Colonic mucosa (tissue), 4 donors: Measurements from ENCODE around the gene DCT. TPM values are rescaled to one million over a fixed set of nuclear protein-coding genes. Genes with fewer than 3 reads are reported as not detected.

Experiments used
- DNase-seq: peaks from one replicate; pipeline ENCODE4 v3.0.0-alpha.2; 2020
- H3K27ac ChIP-seq: fragments of 200-600 bp; one replicate; pipeline ENCODE4 v1.8.0; 2021
- H3K27me3 ChIP-seq: fragments of 200-600 bp; one replicate; pipeline ENCODE4 v1.8.0; 2021
- H3K36me3 ChIP-seq: fragments of 200-600 bp; one replicate; pipeline ENCODE4 v1.8.0; 2021
- H3K4me1 ChIP-seq: fragments of 200-600 bp; one replicate; pipeline ENCODE4 v1.8.0; 2021; ENCODE audit warnings: mild to moderate bottlenecking
- H3K4me3 ChIP-seq: fragments of 200-600 bp; one replicate; pipeline ENCODE4 v1.8.0; 2021
- H3K9ac ChIP-seq, 2 donors: one replicate each; pipeline ENCODE4 v1.7.0; 2013; ENCODE audit warnings: control low read depth in 2 of 2, low read depth in 2 of 2, low read length in 2 of 2
- H3K9me3 ChIP-seq: fragments of 200-600 bp; one replicate; pipeline ENCODE4 v1.8.0; 2021
- intact Hi-C: fragments of 100-400 bp; cut with DNase I; formaldehyde crosslinking; loops from one replicate; pipeline ENCODE4 v1.14.1; 2022
- total RNA-seq, 2 donors: library from RNA; stranded (reverse); fragmentation: NEBNext Ultra II Directional in 1 of 2; extraction: Animal tissue kit (Norgen Biotek cat#: 25700) in 1 of 2; gene quantifications; one replicate each; pipeline ENCODE4 v1.2.1, GENCODE V29; 2021
- TF ChIP-seq, protein P1 (sequence below): fragments of 200-600 bp; IDR thresholded peaks from one replicate; pipeline ENCODE4 v1.8.0; 2022; ENCODE audit warnings: antibody characterized with exemption, mild to moderate bottlenecking
- donor health status: healthy.
- donor health status: DM: no; HTN: no; CAD: no.
- donor health status: DM: no; HTN: no; CAD: no.

DCT gene
- total RNA-seq, 2 donors from 2014 or later = 0.11 TPM; not detected in 1

DNA sequence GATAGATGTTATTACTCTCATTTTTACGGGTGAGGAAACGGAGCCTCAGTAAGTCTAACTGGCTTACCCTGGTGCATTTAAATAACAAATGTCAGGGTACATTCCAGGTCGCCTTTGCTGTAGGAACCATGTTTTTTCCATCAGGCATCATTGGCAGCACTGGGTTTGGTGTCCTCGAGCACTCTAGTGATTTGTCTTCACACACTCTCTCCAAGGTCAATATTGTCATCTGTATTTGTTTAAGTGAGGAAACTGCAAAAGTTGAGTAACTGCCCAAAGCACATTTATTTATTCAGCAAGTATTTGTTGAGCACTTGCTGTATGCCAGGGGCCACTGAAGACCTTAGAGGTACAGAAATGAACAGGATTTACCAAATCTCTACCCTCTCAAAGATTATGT, 78.6 kb downstream of the DCT start:
- Histone ChIP-seq H3K4me3 (no peak overlapping the region), H3K27ac (no peak overlapping the region), H3K9me3 (no peaks in the 10 kb centered on the region), H3K36me3 (no peaks in the 10 kb centered on the region), H3K27me3 (no peaks in the 10 kb centered on the region), H3K4me1 (no peaks in the 10 kb centered on the region), H3K9ac (no peak overlapping the region)
- TF ChIP-seq, protein P1, sequence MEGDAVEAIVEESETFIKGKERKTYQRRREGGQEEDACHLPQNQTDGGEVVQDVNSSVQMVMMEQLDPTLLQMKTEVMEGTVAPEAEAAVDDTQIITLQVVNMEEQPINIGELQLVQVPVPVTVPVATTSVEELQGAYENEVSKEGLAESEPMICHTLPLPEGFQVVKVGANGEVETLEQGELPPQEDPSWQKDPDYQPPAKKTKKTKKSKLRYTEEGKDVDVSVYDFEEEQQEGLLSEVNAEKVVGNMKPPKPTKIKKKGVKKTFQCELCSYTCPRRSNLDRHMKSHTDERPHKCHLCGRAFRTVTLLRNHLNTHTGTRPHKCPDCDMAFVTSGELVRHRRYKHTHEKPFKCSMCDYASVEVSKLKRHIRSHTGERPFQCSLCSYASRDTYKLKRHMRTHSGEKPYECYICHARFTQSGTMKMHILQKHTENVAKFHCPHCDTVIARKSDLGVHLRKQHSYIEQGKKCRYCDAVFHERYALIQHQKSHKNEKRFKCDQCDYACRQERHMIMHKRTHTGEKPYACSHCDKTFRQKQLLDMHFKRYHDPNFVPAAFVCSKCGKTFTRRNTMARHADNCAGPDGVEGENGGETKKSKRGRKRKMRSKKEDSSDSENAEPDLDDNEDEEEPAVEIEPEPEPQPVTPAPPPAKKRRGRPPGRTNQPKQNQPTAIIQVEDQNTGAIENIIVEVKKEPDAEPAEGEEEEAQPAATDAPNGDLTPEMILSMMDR = no peak
- DNase-seq = no peak
- intact Hi-C loops = no loop called here

DNA sequence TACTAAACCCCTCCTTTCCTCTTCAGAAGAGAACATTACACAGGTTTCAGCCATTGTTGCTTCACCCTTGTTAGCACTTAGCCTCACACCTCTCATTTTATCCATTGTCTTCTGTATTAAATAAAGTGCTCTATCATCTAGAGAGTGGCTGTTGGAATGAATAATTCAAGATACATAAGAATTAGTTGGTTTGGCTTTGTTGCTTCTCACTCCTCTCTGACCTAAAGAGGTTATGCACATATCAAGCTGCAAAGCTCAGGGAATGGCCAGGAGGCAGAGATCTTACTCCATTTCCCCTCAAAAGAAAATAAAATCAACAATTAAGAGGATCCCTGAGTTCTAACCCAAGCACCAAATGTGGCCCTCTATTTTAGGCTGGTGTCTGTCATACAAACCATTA, 79.7 kb downstream of the DCT start:
- Histone ChIP-seq H3K27me3 (no peaks in the 10 kb centered on the region), H3K27ac (no peak overlapping the region), H3K4me1 (no peaks in the 10 kb centered on the region), H3K9ac (no peak overlapping the region), H3K36me3 (no peaks in the 10 kb centered on the region), H3K4me3 (no peak overlapping the region), H3K9me3 (no peaks in the 10 kb centered on the region)
- TF ChIP-seq, protein P1 = no peak
- DNase-seq = no peak
- intact Hi-C loops = no loop called here

DNA sequence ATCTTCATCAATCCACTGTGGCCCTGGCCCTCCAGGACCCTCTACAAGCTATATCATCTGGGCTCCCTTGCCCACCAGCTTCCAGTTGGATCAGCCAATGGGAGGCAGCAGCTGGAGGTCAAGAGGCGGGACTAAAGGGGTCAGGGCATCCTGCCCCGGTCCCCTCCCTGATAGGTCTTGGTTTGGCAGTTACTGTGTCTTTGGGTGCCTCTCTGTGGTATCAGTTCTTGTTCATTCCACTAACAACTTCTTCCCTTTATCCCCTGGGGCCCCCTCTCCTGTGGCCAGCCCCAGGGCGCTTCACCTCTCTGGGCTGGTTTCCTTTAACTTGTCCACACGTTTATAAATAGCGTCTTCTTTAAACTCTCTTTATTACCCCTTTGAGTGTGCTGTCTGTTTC, 83.6 kb downstream of the DCT start:
- H3K9me3 ChIP-seq = no peaks in the 10 kb centered on the region
- no peaks in the 10 kb centered on the region for H3K4me1 ChIP-seq
- H3K27me3 ChIP-seq = no peaks in the 10 kb centered on the region
- no peak overlapping the region for H3K27ac ChIP-seq
- TF ChIP-seq, protein P1 = no peak
- no peaks in the 10 kb centered on the region for H3K36me3 ChIP-seq
- no peak overlapping the region for H3K4me3 ChIP-seq
- intact Hi-C loops = no loop called here
- no peak for DNase-seq
- H3K9ac ChIP-seq = no peak overlapping the region

DNA sequence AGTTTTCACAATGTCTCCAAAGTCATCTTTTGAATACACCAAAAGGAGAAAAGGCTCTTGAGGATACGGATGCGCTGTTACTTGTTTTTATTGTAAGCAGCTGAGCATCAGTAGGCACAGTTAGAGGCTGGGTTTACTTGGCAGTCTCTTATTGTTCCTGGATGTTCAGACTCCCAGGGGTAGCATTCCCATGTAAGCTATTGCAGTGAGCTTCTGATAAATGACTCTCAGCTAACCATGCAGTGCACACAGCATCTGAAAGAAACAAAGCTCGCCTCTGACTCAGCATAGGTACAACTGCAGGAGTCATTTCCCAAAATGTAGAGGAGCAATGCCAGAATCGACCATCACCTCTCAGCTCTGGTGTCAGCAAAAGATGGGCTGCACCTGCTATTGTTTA, 84.8 kb downstream of the DCT start:
- intact Hi-C loops = no loop called here
- no peak for DNase-seq
- Histone ChIP-seq H3K4me1 (no peaks in the 10 kb centered on the region), H3K27me3 (no peaks in the 10 kb centered on the region), H3K9me3 (no peaks in the 10 kb centered on the region), H3K36me3 (no peaks in the 10 kb centered on the region), H3K27ac (no peak overlapping the region), H3K9ac (no peak overlapping the region), H3K4me3 (no peak overlapping the region)
- TF ChIP-seq, protein P1 = no peak

DNA sequence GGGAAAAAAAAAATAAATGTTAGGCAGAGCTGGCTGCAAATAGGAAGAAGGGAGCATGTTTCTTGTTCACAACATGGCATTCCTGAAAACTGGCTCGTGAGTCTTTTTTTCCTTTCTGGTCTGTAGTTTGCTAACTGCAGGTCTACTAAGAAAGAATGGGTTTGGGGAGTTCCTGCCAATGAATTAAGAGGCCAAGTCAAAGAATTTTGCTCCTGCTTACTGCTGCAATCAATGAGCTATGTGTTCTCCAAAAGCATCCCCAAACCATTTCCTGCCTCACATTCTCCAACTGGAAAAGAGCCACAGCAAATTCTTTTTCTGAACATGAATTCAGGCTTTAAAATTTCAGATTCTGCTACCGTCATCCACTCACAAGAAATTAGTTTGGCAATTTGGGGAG, 88.6 kb downstream of the DCT start:
- intact Hi-C loops = no loop called here
- no peak for DNase-seq
- Histone ChIP-seq H3K4me1 (no peaks in the 10 kb centered on the region), H3K9ac (no peak overlapping the region), H3K36me3 (no peaks in the 10 kb centered on the region), H3K27ac (no peak overlapping the region), H3K27me3 (no peaks in the 10 kb centered on the region), H3K4me3 (no peak overlapping the region), H3K9me3 (no peaks in the 10 kb centered on the region)
- TF ChIP-seq, protein P1 = no peak
